NCI-H345 treated with DMSO at 0.1 percent for 48 hours (cell line): ENCODE data around the gene GNB1.

ENCODE experiments used
- DNase-seq: peaks from one replicate; lab custom pipeline; 2025; ENCODE audit not compliant: unreplicated experiment; lab: John Stamatoyannopoulos, UW

GNB1 gene

GRCh38 chr1:1832820-1833219, 58.1 kb downstream of the GNB1 start:
- no peak for DNase-seq

- no peak for DNase-seq
Measured at GRCh38 chr1:1832166-1832565, 58.7 kb downstream of the GNB1 start.

- DNase-seq: no peak
Measured at GRCh38 chr1:1827089-1827848, 63.6 kb downstream of the GNB1 start.

- DNase-seq: no peak
Measured at GRCh38 chr1:1826356-1827088, 64.4 kb downstream of the GNB1 start.

- DNase-seq: no peak
Measured at GRCh38 chr1:1825217-1825616, 65.7 kb downstream of the GNB1 start.

- DNase-seq: no peak
Measured at GRCh38 chr1:1819762-1820161, 71.1 kb downstream of the GNB1 start.

- no peak for DNase-seq
Measured at GRCh38 chr1:1817221-1817620, 73.7 kb downstream of the GNB1 start.

- no peak for DNase-seq
Measured at GRCh38 chr1:1815606-1816281, 75.1 kb downstream of the GNB1 start.

- DNase-seq: no peak
Measured at GRCh38 chr1:1809489-1809888, 81.4 kb downstream of the GNB1 start.

- no peak for DNase-seq
Measured at GRCh38 chr1:1808206-1808605, 82.7 kb downstream of the GNB1 start.

GRCh38 chr1:1806890-1807289, 84.0 kb downstream of the GNB1 start:
- DNase-seq: no peak

- DNase-seq: no peak
Measured at GRCh38 chr1:1804301-1804700, 86.6 kb downstream of the GNB1 start.

- no peak for DNase-seq
Measured at GRCh38 chr1:1802871-1803270, 88.0 kb downstream of the GNB1 start.

GRCh38 chr1:1799716-1800115, 91.2 kb downstream of the GNB1 start:
- no peak for DNase-seq

- no peak for DNase-seq
Measured at GRCh38 chr1:1797731-1798341, 93.1 kb downstream of the GNB1 start.

- DNase-seq: no peak
Measured at GRCh38 chr1:1796466-1796865, 94.4 kb downstream of the GNB1 start.

- DNase-seq: no peak
Measured at GRCh38 chr1:1794999-1795398, 95.9 kb downstream of the GNB1 start.

- no peak for DNase-seq
Measured at GRCh38 chr1:1793481-1794244, 97.2 kb downstream of the GNB1 start.

GRCh38 chr1:1788646-1789431, 102.0 kb downstream of the GNB1 start:
- DNase-seq: no peak

- no peak for DNase-seq
Measured at GRCh38 chr1:1788136-1788535, 102.8 kb downstream of the GNB1 start.
